Endothelial cell (in vitro differentiated cells): ENCODE results near the gene LRBA. TPM values are rescaled to one million over a fixed set of nuclear protein-coding genes. Genes with fewer than 3 reads are reported as not detected.
A peak's percentile ranks its signal among the peaks of the same experiment; 100 is the strongest.

Experiments
- DNase-seq: peaks from one replicate; pipeline ENCODE4 v3.0.0; 2021; ENCODE audit warnings: low spot score
- H3K27ac Mint-ChIP-seq: one replicate; pipeline ENCODE4 v1.8.0; 2021; ENCODE audit warnings: mixed read lengths, inconsistent platforms; ENCODE audit not compliant: unreplicated experiment
- H3K27me3 Mint-ChIP-seq: one replicate; pipeline ENCODE4 v1.8.0; 2021; ENCODE audit warnings: mild to moderate bottlenecking, moderate library complexity, mixed read lengths, inconsistent platforms; ENCODE audit not compliant: unreplicated experiment
- H3K36me3 Mint-ChIP-seq: one replicate; pipeline ENCODE4 v1.8.0; 2021; ENCODE audit warnings: mild to moderate bottlenecking, low read depth, mixed read lengths, inconsistent platforms; ENCODE audit not compliant: unreplicated experiment
- H3K4me1 Mint-ChIP-seq: one replicate; pipeline ENCODE4 v1.8.0; 2021; ENCODE audit warnings: mild to moderate bottlenecking, mixed read lengths, inconsistent platforms; ENCODE audit not compliant: unreplicated experiment
- H3K4me3 Mint-ChIP-seq: one replicate; pipeline ENCODE4 v1.8.0; 2021; ENCODE audit warnings: mild to moderate bottlenecking, mixed read lengths, inconsistent platforms; ENCODE audit not compliant: unreplicated experiment
- H3K9me3 Mint-ChIP-seq: one replicate; pipeline ENCODE4 v1.8.0; 2021; ENCODE audit warnings: mixed read lengths, inconsistent platforms; ENCODE audit not compliant: unreplicated experiment
- CTCF ChIP-seq: fragments of 200-600 bp; sonication (generic); IDR thresholded peaks from one replicate; pipeline ENCODE4 v1.5.0; 2021; ENCODE audit warnings: antibody characterized with exemption; ENCODE audit not compliant: unreplicated experiment
- total RNA-seq: library from RNA; stranded (reverse); fragmentation: NEBNext Ultra II Directional; extraction: Animal tissue kit (Norgen Biotek cat#: 25700); gene quantifications from one replicate; pipeline ENCODE4 v1.2.1, GENCODE V29; 2021; ENCODE audit not compliant: unreplicated experiment

Gene LRBA
- total RNA-seq, 1 donor from 2014 or later = 44.3 TPM

GRCh38 chr4:150890246-150890645, 124.8 kb downstream of the LRBA start:
- Mint-ChIP-seq H3K27me3 (peaks cover 4% of the 10 kb centered on the region), H3K4me1 (peaks cover 11% of the 10 kb centered on the region), H3K4me3 (no peak overlapping the region), H3K27ac (peak overlapping the region; percentile 55), H3K9me3 (no peaks in the 10 kb centered on the region), H3K36me3 (no peaks in the 10 kb centered on the region)
- DNase-seq = no peak
- TF ChIP-seq CTCF = no peak

- DNase-seq = no peak
- Mint-ChIP-seq H3K4me1 (peaks cover 11% of the 10 kb centered on the region), H3K36me3 (no peaks in the 10 kb centered on the region)
Observed at GRCh38 chr4:150889306-150889705, 125.8 kb downstream of the LRBA start.

GRCh38 chr4:150888625-150889024, 126.5 kb downstream of the LRBA start:
- H3K27ac Mint-ChIP-seq = no peak overlapping the region
- no peak overlapping the region for H3K4me3 Mint-ChIP-seq
- H3K4me1 Mint-ChIP-seq = peaks cover 11% of the 10 kb centered on the region
- H3K9me3 Mint-ChIP-seq = no peaks in the 10 kb centered on the region
- no peak for TF ChIP-seq CTCF
- no peaks in the 10 kb centered on the region for H3K36me3 Mint-ChIP-seq
- DNase-seq = no peak
- H3K27me3 Mint-ChIP-seq = peaks cover 4% of the 10 kb centered on the region

More at GRCh38 chr4:150889306-150889705, 125.8 kb downstream of the LRBA start:
- Mint-ChIP-seq H3K9me3 (no peaks in the 10 kb centered on the region), H3K27me3 (peaks cover 4% of the 10 kb centered on the region), H3K27ac (no peak overlapping the region), H3K4me3 (no peak overlapping the region)
- no peak for TF ChIP-seq CTCF

GRCh38 chr4:150888217-150888616, 126.9 kb downstream of the LRBA start:
- Mint-ChIP-seq H3K27ac (peak overlapping the region; percentile 84), H3K4me1 (peaks cover 11% of the 10 kb centered on the region), H3K9me3 (no peaks in the 10 kb centered on the region), H3K36me3 (no peaks in the 10 kb centered on the region), H3K27me3 (peaks cover 4% of the 10 kb centered on the region), H3K4me3 (no peak overlapping the region)
- no peak for TF ChIP-seq CTCF
- no peak for DNase-seq

- H3K4me1 Mint-ChIP-seq = peaks cover 11% of the 10 kb centered on the region
Observed at GRCh38 chr4:150886597-150886996, 128.5 kb downstream of the LRBA start.

More at GRCh38 chr4:150886597-150886996, 128.5 kb downstream of the LRBA start:
- no peak for DNase-seq
- no peak overlapping the region for H3K27ac Mint-ChIP-seq
- no peak for TF ChIP-seq CTCF
- no peak overlapping the region for H3K4me3 Mint-ChIP-seq
- no peaks in the 10 kb centered on the region for H3K9me3 Mint-ChIP-seq
- peaks cover 2% of the 10 kb centered on the region for H3K27me3 Mint-ChIP-seq
- H3K36me3 Mint-ChIP-seq = no peaks in the 10 kb centered on the region
